ES-I3 (cell line): Measurements from ENCODE around the gene ZDHHC14.
"Not testable (repeated sequence)": the region's sequence is repeated elsewhere in the genome, so short reads cannot be mapped to it uniquely, and the experiment has no call there.

Experiments used
- H3K36me3 ChIP-seq: 2 replicates; pipeline ENCODE4 v1.6.1; 2013; ENCODE audit warnings: mild to moderate bottlenecking, low read length, control low read depth, moderate library complexity; ENCODE audit not compliant: insufficient read depth
- H3K4me1 ChIP-seq: 2 replicates; pipeline ENCODE4 v1.6.1; 2013; ENCODE audit warnings: mild to moderate bottlenecking, control low read depth, low read length; ENCODE audit not compliant: insufficient read depth
- H3K9ac ChIP-seq: 2 replicates; pipeline ENCODE4 v1.6.1; 2013; ENCODE audit warnings: low read depth, mild to moderate bottlenecking, low read length, moderate library complexity
- H3K9me3 ChIP-seq: 2 replicates; pipeline ENCODE4 v1.6.1; 2013; ENCODE audit warnings: mild to moderate bottlenecking, low read length, moderate library complexity; ENCODE audit not compliant: control insufficient read depth, insufficient read depth

Gene ZDHHC14

DNA sequence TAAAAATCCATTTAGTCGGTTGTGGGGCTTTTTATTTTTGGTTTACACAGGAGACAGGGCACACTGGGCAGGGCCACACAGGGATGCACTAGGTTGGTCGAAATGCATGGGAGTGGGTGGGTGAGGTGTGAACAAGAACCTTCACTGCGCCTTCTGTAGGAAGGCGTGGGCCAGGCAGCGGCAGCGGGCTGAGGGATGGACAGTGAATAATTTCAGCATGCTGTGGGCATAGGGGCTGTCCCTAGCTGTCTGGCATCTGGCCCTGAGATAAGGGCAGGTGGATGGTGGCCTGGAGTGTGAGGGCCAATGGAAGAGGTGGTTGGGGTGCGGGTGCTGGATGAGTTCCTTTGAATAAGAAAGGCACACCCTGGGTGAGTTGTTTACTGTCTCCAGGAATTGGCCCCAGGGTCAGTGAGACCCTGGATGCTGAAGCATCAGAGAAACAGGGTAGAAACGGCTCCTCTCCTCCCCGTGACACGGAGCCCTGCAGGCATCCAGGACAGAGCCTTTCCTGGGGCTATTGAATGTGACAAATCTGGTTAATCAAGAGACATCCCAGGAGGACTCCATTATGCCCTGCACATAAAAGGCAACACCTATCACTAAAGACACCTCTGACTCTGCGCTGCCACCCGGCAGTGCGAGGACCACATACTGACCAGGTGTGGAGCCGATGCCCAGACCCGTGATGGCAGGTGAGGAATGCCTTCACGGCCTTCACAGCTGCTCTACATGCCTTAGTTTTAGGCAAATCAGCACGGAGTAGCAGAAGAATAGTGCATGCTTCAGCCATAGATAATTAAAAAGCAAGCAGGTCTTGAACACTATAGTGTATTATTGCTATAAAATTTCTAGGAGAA lies 319.0 kb downstream of the ZDHHC14 start:
- no peak overlapping the region for H3K9ac ChIP-seq

DNA sequence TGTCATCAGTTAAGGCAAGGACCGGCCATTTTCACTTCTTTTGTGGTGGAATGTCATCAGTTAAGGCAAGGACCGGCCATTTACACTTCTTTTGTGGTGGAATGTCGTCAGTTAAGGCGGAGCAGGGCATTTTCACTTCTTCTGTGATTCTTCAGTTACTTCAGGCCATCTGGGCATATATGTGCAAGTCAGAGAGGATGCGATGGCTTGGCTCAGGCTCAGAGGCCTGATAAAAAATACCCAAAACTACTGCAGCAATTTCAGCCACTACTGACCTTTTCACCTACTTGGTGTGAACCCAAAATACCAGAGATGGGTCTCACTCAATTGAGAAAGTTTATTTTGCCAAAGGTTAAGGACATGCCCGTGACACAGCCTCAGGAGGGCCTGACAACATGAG lies 325.4 kb downstream of the ZDHHC14 start:
- H3K9me3 ChIP-seq, H3K36me3 ChIP-seq, H3K9ac ChIP-seq: not testable (repeated sequence)
- peaks cover 32% of the 10 kb centered on the region for H3K4me1 ChIP-seq

More for the DNA sequence above, 319.0 kb downstream of the ZDHHC14 start:
- Histone ChIP-seq H3K36me3 (no peaks in the 10 kb centered on the region), H3K4me1 (peaks cover 4% of the 10 kb centered on the region; the same call in 1 of the 2 replicates), H3K9me3 (no peaks in the 10 kb centered on the region)

- H3K9ac ChIP-seq, result no peak overlapping the region
- H3K4me1 ChIP-seq, result peaks cover 34% of the 10 kb centered on the region
- no peaks in the 10 kb centered on the region for H3K36me3 ChIP-seq
- H3K9me3 ChIP-seq, result peaks cover 7% of the 10 kb centered on the region
Observed at GRCh38 chr6:157706883-157707282, 325.9 kb downstream of the ZDHHC14 start.

- Histone ChIP-seq H3K9ac (no peak overlapping the region), H3K9me3 (peaks cover 7% of the 10 kb centered on the region), H3K36me3 (no peaks in the 10 kb centered on the region), H3K4me1 (peaks cover 34% of the 10 kb centered on the region)
Observed at GRCh38 chr6:157707576-157707975, 326.6 kb downstream of the ZDHHC14 start.

- Histone ChIP-seq H3K9me3 (peaks cover 7% of the 10 kb centered on the region), H3K4me1 (peaks cover 34% of the 10 kb centered on the region), H3K9ac (no peak overlapping the region), H3K36me3 (no peaks in the 10 kb centered on the region)
Observed at GRCh38 chr6:157708239-157708638, 327.2 kb downstream of the ZDHHC14 start.

- no peak overlapping the region for H3K9ac ChIP-seq
Observed at GRCh38 chr6:157708933-157709332, 327.9 kb downstream of the ZDHHC14 start.

DNA sequence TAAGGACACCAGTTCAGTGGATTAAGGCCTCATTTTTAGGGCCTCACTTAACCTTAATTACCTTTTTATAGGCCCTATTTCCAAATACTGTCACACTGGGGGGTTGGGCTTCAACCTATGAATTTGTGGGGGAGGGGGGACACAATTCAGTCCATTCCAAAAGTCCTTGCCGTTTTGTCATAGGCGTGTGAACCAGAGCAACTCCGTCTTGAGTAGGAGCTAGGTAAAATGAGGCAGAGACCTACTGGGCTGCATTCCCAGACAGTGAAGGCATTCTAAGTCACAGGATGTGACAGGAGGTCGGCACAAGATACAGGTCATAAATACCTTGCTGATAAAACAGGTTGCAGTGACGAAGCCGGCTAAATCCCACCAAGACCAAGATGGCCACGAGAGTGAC lies 328.6 kb downstream of the ZDHHC14 start:
- H3K4me1 ChIP-seq, result peaks cover 44% of the 10 kb centered on the region
- no peaks in the 10 kb centered on the region for H3K36me3 ChIP-seq
- H3K9ac ChIP-seq, result no peak overlapping the region
- H3K9me3 ChIP-seq, result peaks cover 7% of the 10 kb centered on the region

More at GRCh38 chr6:157708933-157709332, 327.9 kb downstream of the ZDHHC14 start:
- Histone ChIP-seq H3K36me3 (no peaks in the 10 kb centered on the region), H3K4me1 (peaks cover 38% of the 10 kb centered on the region), H3K9me3 (peaks cover 7% of the 10 kb centered on the region)

DNA sequence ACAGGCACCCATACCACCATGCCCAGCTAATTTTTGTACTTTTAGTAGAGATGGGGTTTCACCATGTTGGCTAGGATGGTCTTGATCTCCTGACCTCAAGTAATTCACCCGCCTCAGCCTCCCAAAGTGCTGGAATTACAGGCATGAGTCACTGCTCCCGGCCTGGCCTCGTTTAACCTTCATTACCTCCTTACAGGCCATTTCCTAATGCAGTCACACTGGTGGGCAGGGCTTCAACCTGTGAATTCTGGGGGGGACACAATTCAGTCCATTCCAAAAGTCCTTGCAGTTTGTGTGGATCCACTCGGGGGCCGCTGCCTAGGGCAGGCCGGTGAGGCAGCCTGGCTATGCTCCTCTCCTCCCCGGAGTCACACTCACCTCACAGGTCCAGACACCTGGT lies 329.6 kb downstream of the ZDHHC14 start:
- Histone ChIP-seq H3K36me3 (no peaks in the 10 kb centered on the region), H3K9ac (no peak overlapping the region), H3K4me1 (peaks cover 49% of the 10 kb centered on the region), H3K9me3 (peaks cover 5% of the 10 kb centered on the region; the same call in 1 of the 2 replicates)

- no peaks in the 10 kb centered on the region for H3K36me3 ChIP-seq
- peaks cover 54% of the 10 kb centered on the region for H3K4me1 ChIP-seq
- peaks cover 5% of the 10 kb centered on the region; the same call in 1 of the 2 replicates for H3K9me3 ChIP-seq
- no peak overlapping the region for H3K9ac ChIP-seq
Observed at GRCh38 chr6:157711060-157711459, 330.1 kb downstream of the ZDHHC14 start.

- H3K9ac ChIP-seq, result no peak overlapping the region
- H3K4me1 ChIP-seq, result peaks cover 60% of the 10 kb centered on the region
- H3K36me3 ChIP-seq, result no peaks in the 10 kb centered on the region
- no peaks in the 10 kb centered on the region for H3K9me3 ChIP-seq
Observed at GRCh38 chr6:157712585-157713295, 331.8 kb downstream of the ZDHHC14 start.

GRCh38 chr6:157713451-157714152 lies 332.6 kb downstream of the ZDHHC14 start:
- Histone ChIP-seq H3K9me3 (no peaks in the 10 kb centered on the region), H3K36me3 (no peaks in the 10 kb centered on the region), H3K4me1 (peaks cover 56% of the 10 kb centered on the region), H3K9ac (no peak overlapping the region)

- Histone ChIP-seq H3K36me3 (no peaks in the 10 kb centered on the region), H3K4me1 (peaks cover 53% of the 10 kb centered on the region), H3K9me3 (no peaks in the 10 kb centered on the region), H3K9ac (no peak overlapping the region)
Observed at GRCh38 chr6:157714153-157714490, 333.1 kb downstream of the ZDHHC14 start.

DNA sequence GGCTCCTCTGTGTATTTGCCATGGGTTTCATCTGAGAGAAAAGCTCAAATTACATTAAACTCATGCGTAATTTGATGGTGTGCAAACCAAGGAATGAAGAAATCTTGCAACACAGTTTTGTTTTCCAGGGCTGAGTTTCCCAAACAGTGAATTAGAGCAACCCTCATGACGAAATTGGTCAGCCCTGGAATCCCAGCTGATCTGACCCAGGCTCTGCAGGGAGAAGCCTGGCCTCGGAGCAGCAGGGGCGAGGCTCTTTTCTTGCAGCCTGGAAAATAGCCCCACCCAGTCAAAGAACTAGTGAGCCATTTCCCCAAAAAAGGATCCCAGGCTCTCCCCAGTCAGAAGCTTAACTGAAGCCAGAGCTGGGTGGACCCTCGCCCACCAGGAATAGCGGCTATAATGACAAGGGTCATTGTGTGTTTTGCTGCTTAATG lies 334.8 kb downstream of the ZDHHC14 start:
- Histone ChIP-seq H3K9me3 (no peaks in the 10 kb centered on the region), H3K9ac (no peak overlapping the region), H3K36me3 (no peaks in the 10 kb centered on the region), H3K4me1 (peaks cover 39% of the 10 kb centered on the region)

DNA sequence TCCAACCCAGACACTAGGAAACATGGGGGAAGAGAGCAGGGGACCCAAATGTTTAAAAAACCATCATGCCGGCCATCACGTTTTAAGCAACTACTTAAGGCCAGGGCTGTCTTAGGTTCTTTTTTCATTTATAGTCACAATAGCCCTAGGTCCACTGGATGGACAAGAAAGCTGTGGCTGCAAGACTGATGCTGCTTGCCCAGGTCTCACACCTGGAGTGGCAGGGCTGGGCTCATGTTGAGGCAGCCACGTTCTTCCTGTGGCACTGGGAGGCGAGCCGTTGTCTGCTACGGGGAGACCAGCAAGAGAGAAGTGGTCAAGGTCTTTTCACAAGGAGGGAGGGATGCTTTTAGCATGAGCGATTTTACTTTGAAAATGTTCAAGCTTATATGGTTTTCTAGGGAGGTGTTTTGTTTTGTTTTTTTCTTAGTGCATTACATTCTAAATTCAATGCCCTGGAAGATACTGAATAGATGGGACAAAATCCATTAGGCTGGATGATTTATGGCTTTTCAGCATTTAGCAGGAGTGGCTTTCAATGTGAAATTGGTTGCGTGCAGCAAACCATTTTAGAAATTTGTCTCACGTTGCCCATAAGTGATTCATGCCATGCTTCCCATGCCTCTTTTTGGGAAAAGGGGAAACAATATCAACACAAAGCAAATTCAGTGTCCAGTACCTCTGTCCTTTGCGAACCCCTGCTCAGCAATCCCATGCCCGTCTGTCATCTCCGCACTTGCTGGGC lies 335.4 kb downstream of the ZDHHC14 start:
- no peak overlapping the region for H3K9ac ChIP-seq
- H3K4me1 ChIP-seq, result peaks cover 33% of the 10 kb centered on the region
- no peaks in the 10 kb centered on the region for H3K36me3 ChIP-seq
- H3K9me3 ChIP-seq, result no peaks in the 10 kb centered on the region
